Activated effector memory CD4-positive, alpha-beta T cell treated with anti-CD3 and anti-CD28 coated beads, Interleukin-2, amount 50 U/mL, for 16 hours (primary cell): ENCODE results near the gene LPAR4.
"Not testable (repeated sequence)": the region's sequence is repeated elsewhere in the genome, so short reads cannot be mapped to it uniquely, and the experiment has no call there.

Experiments
- DNase-seq: peaks from one replicate; pipeline ENCODE4 v3.0.0-alpha.2; 2020

Gene LPAR4

GRCh38 chrX:78747489-78747888 is at the start of gene LPAR4:
LPAR4 (plus strand) TSS chrX:78747720; CDS start chrX:78754870, 7,150 bp downstream.
- no peak for DNase-seq

- no peak for DNase-seq
Measured at GRCh38 chrX:78706071-78706470, 41.4 kb upstream of the LPAR4 start.

DNA sequence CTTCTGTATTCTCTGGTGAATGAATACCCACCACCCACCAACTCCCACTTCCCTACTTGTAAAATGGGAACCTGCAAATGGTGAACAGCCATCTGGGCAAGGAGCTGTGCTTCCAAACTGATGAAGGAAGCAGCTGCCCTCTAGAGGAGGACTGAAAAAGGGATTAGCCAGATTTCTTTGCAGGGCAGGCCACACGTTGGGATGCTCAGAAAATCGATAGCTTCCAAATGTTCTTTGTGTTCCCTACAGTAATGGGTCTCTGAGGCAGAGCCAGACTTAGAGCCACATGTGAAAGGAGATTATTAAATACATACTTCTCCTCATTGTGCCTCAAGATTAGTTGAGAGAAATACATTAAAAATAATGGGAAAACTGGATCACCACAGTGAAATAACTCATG is 39.3 kb upstream of the LPAR4 start:
- DNase-seq: no peak

- DNase-seq: no peak
Measured at GRCh38 chrX:78708816-78709215, 38.7 kb upstream of the LPAR4 start.

DNA sequence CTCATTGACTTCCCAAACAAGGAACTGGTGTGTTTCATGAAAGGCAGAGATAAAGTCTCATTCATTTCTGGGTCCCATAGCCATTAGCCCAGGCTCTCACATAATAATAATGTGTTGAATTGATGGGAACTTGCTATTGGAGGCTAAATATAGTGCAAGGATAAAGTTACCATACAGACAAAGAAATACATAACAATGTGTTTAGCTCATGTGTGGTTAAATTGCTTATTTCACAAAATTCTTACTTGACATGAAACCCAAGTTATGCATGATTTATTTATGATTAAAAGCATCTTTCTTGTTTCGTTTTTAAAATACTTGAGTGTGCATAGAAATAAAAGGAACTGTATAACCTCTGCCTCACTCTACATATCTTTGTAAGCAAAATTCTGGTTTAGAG is 37.3 kb upstream of the LPAR4 start:
- no peak for DNase-seq

- no peak for DNase-seq
Measured at GRCh38 chrX:78712336-78712735, 35.2 kb upstream of the LPAR4 start.

DNA sequence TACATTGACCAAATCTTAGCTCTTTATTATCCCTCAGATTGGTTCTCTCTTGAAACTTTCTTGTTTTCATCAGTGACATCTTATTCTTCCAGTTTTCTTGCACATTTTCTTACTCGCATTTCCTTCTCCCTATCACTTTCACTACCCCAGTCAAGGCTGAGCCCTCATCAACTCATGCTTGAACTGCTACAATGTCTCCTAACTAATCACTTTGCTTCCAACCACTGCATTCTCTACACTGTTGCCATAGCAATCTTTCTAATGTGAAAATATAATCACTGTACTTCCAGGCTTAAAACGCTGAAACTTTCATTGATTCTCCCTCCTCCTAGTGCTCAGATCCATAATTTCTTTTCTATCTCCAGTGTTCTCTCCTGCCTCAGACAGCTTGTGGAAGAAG is 22.2 kb upstream of the LPAR4 start:
- no peak for DNase-seq

DNA sequence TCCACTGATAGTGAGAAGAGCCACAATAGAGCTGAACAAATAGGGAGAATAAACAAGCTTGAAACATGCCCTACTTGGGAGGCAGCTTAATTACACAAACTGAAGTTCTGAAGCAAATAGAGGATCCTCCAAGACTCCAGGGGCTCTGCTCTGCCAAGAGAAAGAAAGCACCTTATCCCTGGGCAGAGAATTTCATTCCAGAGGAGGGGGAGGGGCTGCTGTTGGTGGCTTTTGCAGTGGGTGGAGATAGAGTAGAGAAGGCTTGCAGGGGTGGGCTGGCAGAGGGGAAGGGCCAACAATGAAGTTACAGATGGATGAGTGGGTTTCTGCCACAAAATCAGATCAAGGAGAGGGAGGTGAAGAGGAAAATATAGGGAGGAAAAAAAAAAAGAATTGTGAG is 1.0 kb upstream of the LPAR4 start:
- no peak for DNase-seq

DNA sequence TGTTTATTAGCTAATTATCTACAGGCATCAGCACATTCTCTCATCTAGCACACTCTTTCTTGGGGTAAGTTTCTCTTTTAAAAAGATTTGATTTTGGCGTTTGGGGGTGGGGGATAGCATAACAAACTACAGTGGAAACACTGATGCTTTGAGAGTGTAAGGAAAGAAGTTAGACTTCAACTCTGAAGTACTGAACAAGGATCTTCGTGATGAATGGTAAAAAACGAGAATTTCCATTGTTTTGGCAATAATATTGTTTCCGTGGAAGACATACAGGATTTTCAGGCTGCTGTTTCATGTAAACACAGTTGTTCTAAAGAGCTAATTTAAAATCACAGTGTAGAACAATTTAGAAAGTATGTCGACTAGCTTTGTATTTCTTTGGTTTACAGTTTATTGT is 451 bp downstream of the LPAR4 start:
- no peak for DNase-seq

DNA sequence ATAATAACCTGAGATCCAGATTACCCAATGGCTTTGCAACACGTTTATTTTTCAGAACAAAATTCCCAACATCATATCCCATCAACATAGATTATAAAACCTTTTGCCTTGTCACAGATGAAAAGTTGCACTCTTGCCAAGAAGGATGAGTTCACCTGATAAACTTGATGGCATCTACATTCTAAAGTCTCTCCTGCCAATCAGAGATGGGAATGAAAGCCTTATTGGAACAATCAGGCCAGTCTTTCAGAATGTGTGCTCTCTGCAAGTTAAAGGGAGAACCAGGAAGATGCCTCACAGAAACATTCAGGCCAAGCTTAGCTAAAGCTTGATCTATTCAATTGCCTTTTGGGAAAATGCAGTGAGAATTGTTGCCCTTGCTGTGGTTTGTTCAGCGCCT is 1.3 kb downstream of the LPAR4 start:
- no peak for DNase-seq

- no peak for DNase-seq
Measured at GRCh38 chrX:78753571-78753970, 6.1 kb downstream of the LPAR4 start.

GRCh38 chrX:78754917-78755316 is 7.4 kb downstream of the LPAR4 start:
- DNase-seq: no peak

- DNase-seq: no peak
Measured at GRCh38 chrX:78759081-78759480, 11.6 kb downstream of the LPAR4 start.

GRCh38 chrX:78769101-78769755 is 21.7 kb downstream of the LPAR4 start:
- DNase-seq: no peak

DNA sequence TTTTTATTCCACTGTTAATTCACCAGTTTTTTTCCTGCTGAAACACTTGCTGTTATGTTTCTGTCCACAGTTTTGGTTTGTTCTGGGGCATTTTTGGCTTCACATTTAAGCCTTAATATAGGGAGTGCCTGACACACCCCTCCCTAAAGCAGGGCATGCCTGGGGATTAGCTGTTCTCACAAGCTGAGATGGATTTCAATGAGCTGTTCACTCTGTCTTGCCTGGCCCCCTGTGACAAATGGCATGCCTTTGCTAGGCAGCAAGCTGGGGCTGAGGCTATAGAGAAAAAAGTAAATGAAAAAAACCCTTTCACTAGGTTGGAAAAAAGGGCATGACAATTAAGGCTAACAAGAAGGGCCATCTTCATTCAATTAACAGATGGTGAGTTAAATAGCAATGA is 22.4 kb downstream of the LPAR4 start:
- DNase-seq: no peak

DNA sequence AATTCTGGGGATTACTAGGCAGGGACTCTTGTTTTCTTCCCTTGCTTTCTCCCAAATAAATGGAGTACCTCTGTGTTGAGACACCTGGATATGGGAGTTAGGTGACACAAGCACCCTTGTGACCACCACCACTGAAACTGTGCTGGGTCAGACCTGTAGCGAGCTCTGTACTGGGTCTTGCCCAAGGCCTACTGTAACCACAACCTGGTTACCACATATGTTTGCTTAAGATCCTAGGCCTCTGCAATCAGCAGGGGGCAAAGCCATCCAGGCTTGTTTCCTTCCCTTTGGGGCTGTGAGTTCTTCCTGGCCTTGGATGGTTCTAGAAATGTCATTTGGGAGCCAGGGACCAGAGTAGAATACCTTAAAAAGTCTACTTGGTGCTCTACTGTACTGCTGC is 49.4 kb downstream of the LPAR4 start:
- no peak for DNase-seq

DNA sequence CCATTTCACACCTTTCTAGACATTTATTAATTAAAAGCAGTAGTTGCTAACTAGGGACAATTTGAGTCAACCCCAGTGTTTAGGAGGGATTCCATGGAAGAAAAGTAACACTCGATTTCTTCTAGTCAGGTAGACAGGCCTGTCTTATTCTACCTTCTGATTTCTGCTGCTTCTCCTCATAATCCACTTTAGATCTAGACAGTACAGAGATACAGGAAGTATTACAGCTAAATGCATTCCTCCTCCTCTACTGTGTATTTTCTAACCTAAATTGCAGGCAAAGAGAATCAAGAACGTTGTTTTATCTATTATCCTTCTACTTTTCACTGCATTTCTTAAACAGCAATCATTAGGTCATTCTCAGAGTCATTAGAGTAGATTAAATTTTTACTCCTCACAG is 52.6 kb downstream of the LPAR4 start:
- no peak for DNase-seq

DNA sequence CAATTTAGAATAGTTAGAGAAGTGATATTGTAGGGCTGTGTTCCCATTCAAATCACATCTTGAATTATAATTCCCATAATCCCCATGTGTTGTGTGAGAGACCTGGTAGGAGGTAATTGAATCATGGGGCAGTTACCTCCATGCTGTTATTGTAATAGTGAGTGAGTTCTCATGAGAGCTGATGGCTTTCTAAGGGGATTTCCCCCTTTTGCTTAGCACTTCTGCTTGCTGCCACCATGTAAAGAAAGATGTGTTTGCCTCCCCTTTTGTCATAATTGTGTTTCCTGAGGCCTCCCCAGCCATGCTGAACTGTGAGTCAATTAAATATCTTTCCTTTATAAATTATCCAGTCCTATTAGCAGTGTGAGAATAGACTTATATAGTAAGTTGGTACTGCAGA is 53.2 kb downstream of the LPAR4 start:
- DNase-seq: no peak

DNA sequence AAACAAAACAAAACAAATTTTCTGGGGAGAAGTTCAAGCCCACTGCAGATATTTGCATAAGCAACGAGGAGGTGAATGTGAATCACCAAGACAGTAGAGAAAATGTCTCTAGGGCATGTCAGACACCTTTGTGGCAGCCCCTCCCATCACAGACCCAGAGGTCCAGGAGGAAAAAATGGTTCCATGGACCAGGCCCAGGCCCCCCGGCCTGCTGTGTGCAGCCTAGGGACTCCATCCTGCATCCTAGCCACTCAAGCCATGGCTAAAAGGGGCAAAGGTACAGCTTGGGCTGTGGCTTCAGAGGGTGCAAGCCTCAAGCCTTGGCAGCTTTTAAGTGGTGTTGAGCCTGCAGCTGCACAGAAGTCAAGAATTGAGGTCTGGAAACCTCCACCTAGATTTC is 54.0 kb downstream of the LPAR4 start:
- no peak for DNase-seq

DNA sequence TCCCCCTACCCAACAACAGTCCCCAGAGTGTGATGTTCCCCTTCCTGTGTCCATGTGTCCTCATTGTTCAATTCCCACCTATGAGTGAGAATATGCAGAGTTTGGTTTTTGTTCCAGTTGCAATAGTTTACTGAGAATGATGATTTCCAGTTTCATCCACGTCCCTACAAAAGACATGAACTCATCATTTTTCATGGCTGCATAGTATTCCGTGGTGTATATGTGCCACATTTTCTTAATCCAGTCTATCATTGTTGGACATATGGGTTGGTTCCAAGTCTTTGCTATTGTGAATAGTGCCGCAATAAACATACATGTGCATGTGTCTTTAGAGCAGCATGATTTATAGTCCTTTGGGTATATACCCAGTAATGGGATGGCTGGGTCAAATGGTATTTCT is 55.0 kb downstream of the LPAR4 start:
- not testable (repeated sequence) for DNase-seq
